Esophagus (tissue), 2 donors: ENCODE measurements around the gene COL1A2. TPM values are rescaled to one million over a fixed set of nuclear protein-coding genes. Genes with fewer than 3 reads are reported as not detected.
A peak's percentile ranks its signal among the peaks of the same experiment; 100 is the strongest.

Source experiments
- H3K27ac ChIP-seq, 2 donors: one replicate each; pipeline ENCODE4 v1.5.1; 2013; ENCODE audit warnings: low read depth in 2 of 2, mild to moderate bottlenecking in 2 of 2, inconsistent platforms in 1 of 2, low read length in 1 of 2, moderate library complexity in 1 of 2
- H3K27me3 ChIP-seq, 2 donors: one replicate each; pipeline ENCODE4 v1.6.1; 2013; ENCODE audit warnings: low read length in 2 of 2, control low read depth in 1 of 2, mild to moderate bottlenecking in 1 of 2; ENCODE audit not compliant: insufficient read depth in 2 of 2, control insufficient read depth in 1 of 2
- H3K36me3 ChIP-seq, 2 donors: one replicate each; pipeline ENCODE4 v1.6.1; 2013; ENCODE audit warnings: low read length in 1 of 2; ENCODE audit not compliant: control insufficient read depth in 2 of 2, insufficient read depth in 2 of 2
- H3K4me1 ChIP-seq, 2 donors: one replicate each; pipeline ENCODE4 v1.6.1; 2013; ENCODE audit warnings: low read length in 1 of 2; ENCODE audit not compliant: control insufficient read depth in 2 of 2, insufficient read depth in 2 of 2
- H3K4me3 ChIP-seq, 2 donors: one replicate each; pipeline ENCODE4 v1.5.1; 2013; ENCODE audit warnings: low read length in 2 of 2, mild to moderate bottlenecking in 2 of 2, low read depth in 1 of 2, moderate library complexity in 1 of 2
- H3K9me3 ChIP-seq, 2 donors: one replicate each; pipeline ENCODE4 v1.6.1; 2013; ENCODE audit warnings: mild to moderate bottlenecking in 2 of 2, low read depth in 1 of 2, low read length in 1 of 2, moderate library complexity in 1 of 2; ENCODE audit not compliant: control insufficient read depth in 2 of 2, insufficient read depth in 1 of 2
- WGBS, 2 donors: extraction: QIAGEN DNeasy Blood & Tissue Kit; methylation state at CpG; one replicate each; pipeline ENCODE4 v1.1.7; 2013; 5-methylcytosine and 5-hydroxymethylcytosine counted together
- polyA plus RNA-seq, 2 donors: library from polyadenylated mRNA; stranded (reverse); fragments of 200-250 nt; gene quantifications; one replicate each; pipeline ENCODE4 v1.2.3, GENCODE V29; 2013
- donor health status: healthy with polysubstance abuse.
- donor health status: Bipolar disorder and iron deficiency.

COL1A2 gene
- polyA plus RNA-seq, 2 donors, result 13.4 to 26.4 TPM

GRCh38 chr7:94362276-94362675, 32.4 kb upstream of the COL1A2 start:
- H3K4me1 ChIP-seq, result no peaks in the 10 kb centered on the region
- no peak overlapping the region for H3K27ac ChIP-seq
- no peaks in the 10 kb centered on the region for H3K9me3 ChIP-seq
- no peaks in the 10 kb centered on the region for H3K27me3 ChIP-seq
- H3K4me3 ChIP-seq, result no peak overlapping the region
- 69 to 78% methylated on average over 1 of the region's 1 CpG for WGBS, 2 donors
- no peaks in the 10 kb centered on the region for H3K36me3 ChIP-seq

GRCh38 chr7:94364816-94365215, 29.9 kb upstream of the COL1A2 start:
- no peaks in the 10 kb centered on the region for H3K4me1 ChIP-seq
- no peak overlapping the region for H3K27ac ChIP-seq
- H3K9me3 ChIP-seq, result no peaks in the 10 kb centered on the region
- no peaks in the 10 kb centered on the region for H3K36me3 ChIP-seq
- WGBS, 2 donors, result 71 to 85% methylated on average over 5 of the region's 5 CpGs
- no peak overlapping the region for H3K4me3 ChIP-seq
- H3K27me3 ChIP-seq, result no peaks in the 10 kb centered on the region

- H3K4me1 ChIP-seq, result no peaks in the 10 kb centered on the region
- H3K36me3 ChIP-seq, result no peaks in the 10 kb centered on the region
- H3K4me3 ChIP-seq, result no peak overlapping the region
- H3K9me3 ChIP-seq, result no peaks in the 10 kb centered on the region
- no peak overlapping the region for H3K27ac ChIP-seq
- WGBS, 2 donors, result 94 to 98% methylated on average over 3 of the region's 3 CpGs
- H3K27me3 ChIP-seq, result no peaks in the 10 kb centered on the region
These were observed 28.5 kb upstream of the COL1A2 start for GRCh38 chr7:94366163-94366562.

- 75 to 91% methylated on average over 4 of the region's 4 CpGs for WGBS, 2 donors
- Histone ChIP-seq H3K9me3 (no peaks in the 10 kb centered on the region), H3K4me3 (no peak overlapping the region), H3K27ac (no peak overlapping the region), H3K36me3 (no peaks in the 10 kb centered on the region), H3K27me3 (no peaks in the 10 kb centered on the region), H3K4me1 (no peaks in the 10 kb centered on the region)
These were observed 27.9 kb upstream of the COL1A2 start for GRCh38 chr7:94366832-94367231.

GRCh38 chr7:94367949-94368348, 26.7 kb upstream of the COL1A2 start:
- H3K36me3 ChIP-seq, result no peaks in the 10 kb centered on the region
- H3K4me3 ChIP-seq, result no peak overlapping the region
- H3K4me1 ChIP-seq, result no peaks in the 10 kb centered on the region
- H3K9me3 ChIP-seq, result no peaks in the 10 kb centered on the region
- H3K27ac ChIP-seq, result peak overlapping the region; percentile 31 to 47
- WGBS, 2 donors, result 57 to 65% methylated on average over 2 of the region's 2 CpGs
- no peaks in the 10 kb centered on the region for H3K27me3 ChIP-seq

GRCh38 chr7:94368371-94368791, 26.3 kb upstream of the COL1A2 start:
- H3K27ac ChIP-seq, result no peak overlapping the region
- 12 to 23% methylated on average over 5 of the region's 5 CpGs for WGBS, 2 donors

GRCh38 chr7:94374231-94374630, 20.5 kb upstream of the COL1A2 start:
- Histone ChIP-seq H3K9me3 (no peaks in the 10 kb centered on the region), H3K4me3 (no peak overlapping the region), H3K27me3 (no peaks in the 10 kb centered on the region), H3K27ac (peak overlapping the region; percentile 24 to 51), H3K36me3 (no peaks in the 10 kb centered on the region), H3K4me1 (no peaks in the 10 kb centered on the region)
- 2 to 6% methylated on average over 2 of the region's 2 CpGs for whole genome bisulfite sequencing, 2 donors

More at GRCh38 chr7:94368371-94368791, 26.3 kb upstream of the COL1A2 start:
- no peak overlapping the region for H3K4me3 ChIP-seq
- H3K27me3 ChIP-seq, result no peaks in the 10 kb centered on the region
- H3K4me1 ChIP-seq, result no peaks in the 10 kb centered on the region
- no peaks in the 10 kb centered on the region for H3K9me3 ChIP-seq
- H3K36me3 ChIP-seq, result no peaks in the 10 kb centered on the region

GRCh38 chr7:94374721-94375566, 19.8 kb upstream of the COL1A2 start:
- Histone ChIP-seq H3K36me3 (no peaks in the 10 kb centered on the region), H3K27ac (peak overlapping the region; percentile 42 to 61), H3K27me3 (no peaks in the 10 kb centered on the region), H3K9me3 (no peaks in the 10 kb centered on the region), H3K4me1 (no peaks in the 10 kb centered on the region), H3K4me3 (no peak overlapping the region)
- 32 to 35% methylated on average over 5 of the region's 5 CpGs for WGBS, 2 donors

- 47 to 63% methylated on average over 2 of the region's 2 CpGs for WGBS, 2 donors
- H3K27ac ChIP-seq, result peak overlapping the region; percentile 40 to 61
- no peaks in the 10 kb centered on the region for H3K27me3 ChIP-seq
- no peaks in the 10 kb centered on the region for H3K36me3 ChIP-seq
- no peaks in the 10 kb centered on the region for H3K4me1 ChIP-seq
- no peaks in the 10 kb centered on the region for H3K9me3 ChIP-seq
- H3K4me3 ChIP-seq, result no peak overlapping the region
These were observed 19.0 kb upstream of the COL1A2 start for GRCh38 chr7:94375691-94376090.

GRCh38 chr7:94376281-94376680, 18.4 kb upstream of the COL1A2 start:
- Histone ChIP-seq H3K27me3 (no peaks in the 10 kb centered on the region), H3K4me1 (no peaks in the 10 kb centered on the region), H3K27ac (peak overlapping the region; percentile 61 to 85), H3K9me3 (no peaks in the 10 kb centered on the region), H3K4me3 (no peak overlapping the region), H3K36me3 (no peaks in the 10 kb centered on the region)
- WGBS, 2 donors, result 80 to 81% methylated on average over 1 of the region's 1 CpG
